Epithelial cell of proximal tubule (primary cell): ENCODE measurements around the gene SAMD4B. TPM values are rescaled to one million over a fixed set of nuclear protein-coding genes. Genes with fewer than 3 reads are reported as not detected.
"Not testable (repeated sequence)": the region's sequence is repeated elsewhere in the genome, so short reads cannot be mapped to it uniquely, and the experiment has no call there.

Experiments
- DNase-seq: peaks from one replicate; pipeline ENCODE4 v3.0.0-alpha.2; 2011; ENCODE audit warnings: low read depth
- H3K4me3 ChIP-seq: 2 replicates; pipeline ENCODE4 v1.5.1; 2011; ENCODE audit warnings: low read depth, mild to moderate bottlenecking, low read length
- CTCF ChIP-seq: conservative IDR thresholded peaks from 2 replicates; pipeline ENCODE4 v1.5.1; 2012; ENCODE audit warnings: low read depth, mild to moderate bottlenecking, low read length
- total RNA-seq: library from RNA; depleted of rRNA; stranded (reverse); fragments of >200 nt; gene quantifications from 2 replicates; pipeline ENCODE4 v1.2.3, GENCODE V29; 2015

Gene SAMD4B
- total RNA-seq, 1 donor from 2014 or later = 65.6 TPM

GRCh38 chr19:39377373-39378362 lies 35.4 kb downstream of the SAMD4B start:
- TF ChIP-seq CTCF = no peak
- no peak overlapping the region for H3K4me3 ChIP-seq
- no peak for DNase-seq

- not testable (repeated sequence) for DNase-seq, H3K4me3 ChIP-seq
Observed at GRCh38 chr19:39379366-39379765, 37.1 kb downstream of the SAMD4B start.

GRCh38 chr19:39379865-39380396 lies 37.7 kb downstream of the SAMD4B start:
- no peak for TF ChIP-seq CTCF
- H3K4me3 ChIP-seq = no peak overlapping the region
- DNase-seq = no peak

- H3K4me3 ChIP-seq = no peak overlapping the region
- no peak for DNase-seq
- no peak for TF ChIP-seq CTCF
Observed at GRCh38 chr19:39380521-39381502, 38.6 kb downstream of the SAMD4B start.

- DNase-seq = no peak
- no peak for TF ChIP-seq CTCF
- H3K4me3 ChIP-seq = no peak overlapping the region
Observed at GRCh38 chr19:39381910-39382611, 39.8 kb downstream of the SAMD4B start.

GRCh38 chr19:39382991-39383828 lies 41.0 kb downstream of the SAMD4B start:
- TF ChIP-seq CTCF = no peak
- no peak overlapping the region for H3K4me3 ChIP-seq
- no peak for DNase-seq
